IMR-90 (cell line): ENCODE results near the gene AP2A1. TPM values are rescaled to one million over a fixed set of nuclear protein-coding genes. Genes with fewer than 3 reads are reported as not detected.

ENCODE experiments used
- ATAC-seq: fragments of 200-7000 bp; cut with Tn5 transposase; 2 replicates; pipeline ENCODE4 v1.9.1; 2020; ENCODE audit warnings: low read depth, mild to moderate bottlenecking, moderate library complexity
- BruUV-seq: library from RNA; stranded (reverse); fragments of 400-500 nt; replicated peaks from 2 replicates; lab custom pipeline; 2021; lab: Mats Ljungman, UMichigan
- CTCF ChIA-PET: fragments of 300-600 bp; formaldehyde crosslinking; extraction: SDS; loops from one replicate; lab custom pipeline; 2021; ENCODE audit warnings: antibody characterized with exemption; lab: Yijun Ruan, JAX
- POLR2A ChIA-PET: fragments of 300-600 bp; sonication (Branson Sonifier 250); formaldehyde crosslinking; loops from one replicate; lab custom pipeline; 2022; ENCODE audit warnings: antibody characterized with exemption; ENCODE audit not compliant: unreplicated experiment; lab: Charles Lee
- DNase-seq: peaks from one replicate; pipeline ENCODE4 v3.0.0; 2013
- H2AFZ ChIP-seq: replicated peaks from 2 replicates; pipeline ENCODE3; 2013; ENCODE audit warnings: low read length, mild to moderate bottlenecking; ENCODE audit not compliant: poor library complexity
- H2AK5ac ChIP-seq: 2 replicates; pipeline ENCODE4 v1.6.1; 2013; ENCODE audit warnings: low read depth, low read length, inconsistent platforms
- H2AK9ac ChIP-seq: replicated peaks from 2 replicates; pipeline ENCODE3; 2013; ENCODE audit warnings: mild to moderate bottlenecking, low read depth, low read length, moderate library complexity; ENCODE audit not compliant: poor library complexity
- H2BK120ac ChIP-seq: 2 replicates; pipeline ENCODE4 v1.6.1; 2013; ENCODE audit warnings: low read depth, low read length, inconsistent platforms
- H2BK15ac ChIP-seq: 3 replicates; pipeline ENCODE4 v1.6.1; 2013; ENCODE audit warnings: low read depth, low read length, inconsistent platforms
- H2BK20ac ChIP-seq: 2 replicates; pipeline ENCODE4 v1.6.1; 2013; ENCODE audit warnings: low read depth, mild to moderate bottlenecking, inconsistent platforms, low read length, moderate library complexity
- H2BK5ac ChIP-seq: 2 replicates; pipeline ENCODE4 v1.6.1; 2013; ENCODE audit warnings: mild to moderate bottlenecking, low read depth, low read length, inconsistent platforms; ENCODE audit not compliant: poor library complexity, severe bottlenecking
- H3K14ac ChIP-seq: replicated peaks from 2 replicates; pipeline ENCODE4 v1.6.1; 2013; ENCODE audit warnings: low read depth, low read length, inconsistent platforms
- H3K18ac ChIP-seq: 2 replicates; pipeline ENCODE4 v1.6.1; 2013; ENCODE audit warnings: low read depth, low read length, control low read depth
- H3K23ac ChIP-seq: 2 replicates; pipeline ENCODE4 v1.6.1; 2013; ENCODE audit warnings: low read depth, low read length, inconsistent platforms
- H3K27ac ChIP-seq: 2 replicates; pipeline ENCODE4 v1.5.1; 2013; ENCODE audit warnings: mild to moderate bottlenecking, control low read depth, low read length; ENCODE audit not compliant: insufficient read depth
- H3K27me3 ChIP-seq: 2 replicates; pipeline ENCODE4 v1.6.1; 2013; ENCODE audit warnings: low read length; ENCODE audit not compliant: control insufficient read depth, insufficient read depth
- H3K36me3 ChIP-seq: 2 replicates; pipeline ENCODE4 v1.6.1; 2013; ENCODE audit warnings: low read length, mixed read lengths; ENCODE audit not compliant: control insufficient read depth, insufficient read depth
- H3K4ac ChIP-seq: 2 replicates; pipeline ENCODE4 v1.6.1; 2013; ENCODE audit warnings: low read depth, low read length, inconsistent platforms
- H3K4me1 ChIP-seq: 2 replicates; pipeline ENCODE4 v1.6.1; 2013; ENCODE audit warnings: low read length, mixed read lengths; ENCODE audit not compliant: control insufficient read depth, insufficient read depth
- H3K4me2 ChIP-seq: 2 replicates; pipeline ENCODE4 v1.6.1; 2013; ENCODE audit warnings: low read depth, mild to moderate bottlenecking, control low read depth, low read length, moderate library complexity
- H3K4me3 ChIP-seq: 2 replicates; pipeline ENCODE4 v1.5.1; 2013; ENCODE audit warnings: low read depth, mild to moderate bottlenecking, control low read depth, low read length, moderate library complexity; ENCODE audit not compliant: insufficient read depth
- H3K56ac ChIP-seq: 2 replicates; pipeline ENCODE4 v1.6.1; 2013; ENCODE audit warnings: low read length, inconsistent platforms; ENCODE audit not compliant: insufficient read depth; ENCODE audit errors: extremely low read depth
- H3K79me1 ChIP-seq, 2 experiments: 2 replicates each; pipeline ENCODE4 v1.6.1; 2013; ENCODE audit warnings: low read length in 2 of 2, inconsistent platforms in 1 of 2, low read depth in 1 of 2
- H3K9ac ChIP-seq: 2 replicates; pipeline ENCODE4 v1.6.1; 2013; ENCODE audit warnings: low read depth, low read length, control low read depth
- H3K9me1 ChIP-seq: 2 replicates; pipeline ENCODE4 v1.6.1; 2013; ENCODE audit warnings: low read length, inconsistent platforms; ENCODE audit not compliant: insufficient read depth
- H3K9me3 ChIP-seq: 2 replicates; pipeline ENCODE4 v1.6.1; 2013; ENCODE audit warnings: low read length; ENCODE audit not compliant: control insufficient read depth, insufficient read depth
- H4K20me1 ChIP-seq: 2 replicates; pipeline ENCODE4 v1.6.1; 2013; ENCODE audit warnings: low read length, inconsistent platforms; ENCODE audit not compliant: insufficient read depth
- H4K5ac ChIP-seq: 2 replicates; pipeline ENCODE4 v1.6.1; 2013; ENCODE audit warnings: mild to moderate bottlenecking, low read depth, low read length, control low read depth
- H4K8ac ChIP-seq, 2 experiments: 2 replicates each; pipeline ENCODE4 v1.6.1; 2013; ENCODE audit warnings: low read depth in 2 of 2, low read length in 2 of 2, control low read depth in 1 of 2, inconsistent platforms in 1 of 2
- H4K91ac ChIP-seq: 2 replicates; pipeline ENCODE4 v1.6.1; 2013; ENCODE audit warnings: low read depth, low read length, inconsistent platforms; ENCODE audit not compliant: insufficient read depth
- FOS ChIP-seq: fragments of 150-350 bp; IDR thresholded peaks from 2 replicates; pipeline ENCODE4 v1.6.1; 2016; ENCODE audit warnings: low read depth, low read length
- WGBS, 2 experiments: methylation state at CpG; one replicate each; pipeline versions ENCODE4 v1.1.5 to v1.1.7; 2013; ENCODE audit warnings: missing lambda C conversion rate in 2 of 2; ENCODE audit not compliant: insufficient read length in 1 of 2; ENCODE audit errors: extremely low coverage in 2 of 2; 5-methylcytosine and 5-hydroxymethylcytosine counted together
- dilution Hi-C: fragments of 300-500 bp; cut with HindIII; formaldehyde crosslinking; loops from one replicate; pipeline ENCODE4 v1.14.3; 2018; ENCODE audit warnings: low sequenced_read_pairs; ENCODE audit not compliant: unreplicated experiment
- in situ Hi-C: fragments of 300-500 bp; cut with MboI; formaldehyde crosslinking; loops from 3 replicates; pipeline ENCODE4 v1.14.3; 2019; ENCODE audit warnings: low sequenced_read_pairs, inconsistent platforms, mixed read lengths
- intact Hi-C: fragments of 100-400 bp; cut with micrococcal nuclease; formaldehyde crosslinking; loops from 2 replicates; pipeline ENCODE4 v1.10.0; 2022
- polyA plus RNA-seq, 3 experiments: library from polyadenylated mRNA; depleted of rRNA; stranded (reverse); fragments of >200 nt; gene quantifications; 2 replicates each; pipeline ENCODE4 v1.2.3, GENCODE V29; 2012; ENCODE audit warnings: low replicate concordance in 1 of 3
- total RNA-seq: library from RNA; depleted of rRNA; stranded (reverse); fragments of >200 nt; gene quantifications from 2 replicates; pipeline ENCODE4 v1.2.3, GENCODE V29; 2012
- TF ChIP-seq, protein P1 (sequence below): fragments of 150-350 bp; IDR thresholded peaks from 2 replicates; pipeline ENCODE4 v1.6.1; 2017; ENCODE audit warnings: mild to moderate bottlenecking, antibody characterized with exemption, low read length, low read depth

AP2A1 gene
- total and polyA plus RNA-seq, 2 of the 4 experiments (the other 2 are of a cell fraction) = 40.7 to 122 TPM

DNA sequence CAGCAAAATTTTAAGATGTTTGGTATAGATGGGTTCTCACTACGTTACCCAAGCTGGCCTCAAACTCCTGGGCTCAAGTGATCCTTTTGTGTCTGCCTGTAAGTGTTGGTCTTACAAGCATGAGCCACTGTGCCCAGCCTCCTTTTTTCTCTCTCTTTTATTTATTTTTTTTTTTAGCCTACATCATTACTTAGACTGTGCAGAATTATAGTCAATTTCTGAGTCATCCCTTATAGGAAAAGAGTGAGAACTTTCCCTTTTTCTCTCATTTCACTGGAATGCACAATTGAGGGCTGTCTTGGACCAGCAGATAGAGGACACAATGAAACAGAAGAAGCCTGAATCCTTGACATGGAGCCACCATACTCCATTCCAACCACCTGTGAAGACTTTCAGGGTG, 17.0 kb upstream of the AP2A1 start:
- CTCF ChIA-PET = interaction anchor here (0.6 kb wide), 1 partner anchor 278 kb away, joined by 4 read pairs; no protein-coding TSS in a partner anchor
- dilution Hi-C loops (no loop called here), in situ Hi-C loops (no loop called here)

More for the DNA sequence above, 17.0 kb upstream of the AP2A1 start:
- peak; percentile 91 for ATAC-seq
- peaks cover 5% of the 10 kb centered on the region for H3K9me3 ChIP-seq
- POLR2A ChIA-PET = no interaction called here
- H3K36me3 ChIP-seq = no peaks in the 10 kb centered on the region
- no peak overlapping the region for H2BK20ac ChIP-seq
- no peak overlapping the region for H3K4me3 ChIP-seq
- H3K14ac ChIP-seq = no peak overlapping the region
- H2AK5ac ChIP-seq = peak overlapping the region; percentile 31; the same call in 1 of the 2 replicates
- no peak overlapping the region for H4K91ac ChIP-seq
- peak overlapping the region in 1 of 2 experiments; percentile 13; a peak in 1 of 4 replicates for H4K8ac ChIP-seq
- H3K56ac ChIP-seq = no peak overlapping the region
- peak overlapping the region; percentile 15; the same call in 1 of the 2 replicates for H3K27ac ChIP-seq
- H2AFZ ChIP-seq = peak overlapping the region; percentile 84
- no CpG with 5 or more reads among the region's 1 CpG for WGBS, 2 experiments
- no peaks in the 10 kb centered on the region for H4K20me1 ChIP-seq
- H2AK9ac ChIP-seq = peak overlapping the region; percentile 77
- no peak overlapping the region for H3K4ac ChIP-seq
- DNase-seq = peak; percentile 66
- BruUV-seq = no TSS peak
- H3K23ac ChIP-seq = no peak overlapping the region; the same call in 1 of the 2 replicates
- peak overlapping the region; percentile 2; the same call in 1 of the 2 replicates for H3K18ac ChIP-seq
- peak overlapping the region; percentile 51 for H2BK5ac ChIP-seq
- intact Hi-C loops = no loop called here
- no peaks in the 10 kb centered on the region for H3K79me1 ChIP-seq
- no peak overlapping the region for H3K9ac ChIP-seq
- H3K27me3 ChIP-seq = no peaks in the 10 kb centered on the region
- peaks cover 3% of the 10 kb centered on the region; the same call in 1 of the 2 replicates for H3K4me1 ChIP-seq
- H4K5ac ChIP-seq = 0 out of 2 replicates have a peak overlapping the region, but pooled peaks have one; percentile 1
- H3K9me1 ChIP-seq = 0 out of 2 replicates have a peak, but pooled peaks cover 2% of the 10 kb centered on the region
- no peak overlapping the region for H2BK15ac ChIP-seq
- H3K4me2 ChIP-seq = peak overlapping the region; percentile 13; the same call in 1 of the 2 replicates
- TF ChIP-seq, protein P1, sequence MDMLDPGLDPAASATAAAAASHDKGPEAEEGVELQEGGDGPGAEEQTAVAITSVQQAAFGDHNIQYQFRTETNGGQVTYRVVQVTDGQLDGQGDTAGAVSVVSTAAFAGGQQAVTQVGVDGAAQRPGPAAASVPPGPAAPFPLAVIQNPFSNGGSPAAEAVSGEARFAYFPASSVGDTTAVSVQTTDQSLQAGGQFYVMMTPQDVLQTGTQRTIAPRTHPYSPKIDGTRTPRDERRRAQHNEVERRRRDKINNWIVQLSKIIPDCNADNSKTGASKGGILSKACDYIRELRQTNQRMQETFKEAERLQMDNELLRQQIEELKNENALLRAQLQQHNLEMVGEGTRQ = no peak
- peak; percentile 5; the same call in 1 of the 2 replicates for TF ChIP-seq FOS
- H2BK120ac ChIP-seq = no peak overlapping the region; the same call in 1 of the 2 replicates
